Mammary epithelial cell (primary cell): ENCODE measurements around the gene CFAP299.

Experiments
- EZH2 ChIP-seq: IDR thresholded peaks from 2 replicates; pipeline ENCODE4 v1.6.1; 2012; ENCODE audit warnings: low read length, inconsistent platforms, borderline replicate concordance
- TF ChIP-seq, protein P1 (sequence below), 2 donors: IDR thresholded peaks in 1 of 2; conservative IDR thresholded peaks in 1 of 2; 2 replicates each; pipeline ENCODE4 v1.5.1; 2011 to 2012; ENCODE audit warnings: inconsistent platforms in 2 of 2, low read length in 2 of 2, mild to moderate bottlenecking in 2 of 2, control low read depth in 1 of 2, low read depth in 1 of 2; ENCODE audit not compliant: insufficient read depth in 1 of 2; ENCODE audit errors: extremely low read depth in 1 of 2

DNA sequence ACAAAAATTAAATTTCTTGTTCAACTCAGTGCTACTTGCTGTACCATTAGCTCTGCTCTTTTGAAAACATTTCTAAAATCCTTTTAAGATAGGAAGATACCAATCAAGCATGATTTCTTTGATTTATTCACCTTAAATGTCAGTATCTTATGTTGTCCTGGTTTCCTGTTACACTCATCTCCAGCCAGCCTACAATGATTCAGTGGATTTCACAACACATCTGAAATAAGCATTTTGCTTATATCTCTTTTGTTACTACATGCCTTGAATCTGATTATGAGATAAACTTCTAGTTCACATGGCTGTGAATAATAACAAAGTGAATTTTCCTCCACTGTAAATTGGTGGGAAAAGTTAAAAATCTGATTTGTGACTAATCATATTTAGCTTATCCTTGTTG, 582.5 kb downstream of the CFAP299 start:
- TF ChIP-seq, protein P1, sequence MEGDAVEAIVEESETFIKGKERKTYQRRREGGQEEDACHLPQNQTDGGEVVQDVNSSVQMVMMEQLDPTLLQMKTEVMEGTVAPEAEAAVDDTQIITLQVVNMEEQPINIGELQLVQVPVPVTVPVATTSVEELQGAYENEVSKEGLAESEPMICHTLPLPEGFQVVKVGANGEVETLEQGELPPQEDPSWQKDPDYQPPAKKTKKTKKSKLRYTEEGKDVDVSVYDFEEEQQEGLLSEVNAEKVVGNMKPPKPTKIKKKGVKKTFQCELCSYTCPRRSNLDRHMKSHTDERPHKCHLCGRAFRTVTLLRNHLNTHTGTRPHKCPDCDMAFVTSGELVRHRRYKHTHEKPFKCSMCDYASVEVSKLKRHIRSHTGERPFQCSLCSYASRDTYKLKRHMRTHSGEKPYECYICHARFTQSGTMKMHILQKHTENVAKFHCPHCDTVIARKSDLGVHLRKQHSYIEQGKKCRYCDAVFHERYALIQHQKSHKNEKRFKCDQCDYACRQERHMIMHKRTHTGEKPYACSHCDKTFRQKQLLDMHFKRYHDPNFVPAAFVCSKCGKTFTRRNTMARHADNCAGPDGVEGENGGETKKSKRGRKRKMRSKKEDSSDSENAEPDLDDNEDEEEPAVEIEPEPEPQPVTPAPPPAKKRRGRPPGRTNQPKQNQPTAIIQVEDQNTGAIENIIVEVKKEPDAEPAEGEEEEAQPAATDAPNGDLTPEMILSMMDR (conservative IDR thresholded peaks at IDR 0.05 in 1 of 2, IDR thresholded peaks at IDR 0.05 in 1 of 2; ENCODE audit: extremely low read depth in 1 of 2, insufficient read depth in 1 of 2, low read depth in 1 of 2, low read length in 2 of 2), result no peak
- no peak for TF ChIP-seq EZH2
